Activated CD4-positive, alpha-beta memory T cell treated with anti-CD3 and anti-CD28 coated beads, Interleukin-2, amount 10 ng/mL, durations not matched to agents 7 days and 5 days (primary cell): ENCODE data around the gene LDHA. TPM values are rescaled to one million over a fixed set of nuclear protein-coding genes. Genes with fewer than 3 reads are reported as not detected.

ENCODE experiments used
- CTCF ChIA-PET: fragments of 350-600 bp; sonication (Branson Sonifier 250); formaldehyde crosslinking; loops from one replicate; lab custom pipeline; 2021; ENCODE audit warnings: antibody characterized with exemption, inconsistent platforms; lab: Charles Lee
- POLR2A ChIA-PET: fragments of 350-600 bp; sonication (Branson Sonifier 250); formaldehyde crosslinking; loops from one replicate; lab custom pipeline; 2021; ENCODE audit warnings: antibody characterized with exemption; lab: Charles Lee
- DNase-seq: peaks from one replicate; pipeline ENCODE4 v3.0.0-alpha.2; 2020
- H3K27ac Mint-ChIP-seq: one replicate; pipeline ENCODE4 v1.8.0; 2021; ENCODE audit warnings: mild to moderate bottlenecking, mixed read lengths
- H3K27me3 Mint-ChIP-seq: one replicate; pipeline ENCODE4 v1.8.0; 2021; ENCODE audit warnings: mixed read lengths
- H3K36me3 Mint-ChIP-seq: one replicate; pipeline ENCODE4 v1.8.0; 2021; ENCODE audit warnings: low read depth, mixed read lengths
- H3K4me1 Mint-ChIP-seq: one replicate; pipeline ENCODE4 v1.8.0; 2021; ENCODE audit warnings: mixed read lengths
- H3K4me3 Mint-ChIP-seq: one replicate; pipeline ENCODE4 v1.8.0; 2021; ENCODE audit warnings: mild to moderate bottlenecking, mixed read lengths
- H3K9me3 Mint-ChIP-seq: one replicate; pipeline ENCODE4 v1.8.0; 2021; ENCODE audit warnings: mixed read lengths
- total RNA-seq, 2 experiments: library from RNA; stranded (reverse); gene quantifications; one replicate each; pipeline ENCODE4 v1.2.3, GENCODE V29; 2021

LDHA gene
- total RNA-seq, 2 experiments from 2014 or later, result 949 to 971 TPM

- Mint-ChIP-seq H3K9me3 (no peaks in the 10 kb centered on the region), H3K36me3 (peaks cover 7% of the 10 kb centered on the region), H3K27ac (no peak overlapping the region), H3K27me3 (no peaks in the 10 kb centered on the region), H3K4me3 (no peak overlapping the region), H3K4me1 (peaks cover 2% of the 10 kb centered on the region)
- ChIA-PET CTCF (interaction anchor here (0.7 to 1.0 kb wide), 3 partner anchors 24 to 261 kb away, joined by 4 to 6 read pairs (median 4); no protein-coding TSS in a partner anchor), POLR2A (interaction anchor here (0.6 to 2.5 kb wide), 3 partner anchors 12 to 34 kb away, joined by 3 to 14 read pairs (median 7); partner anchors contain the start of gene LDHA)
- DNase-seq, result no peak
Measured at GRCh38 chr11:18372201-18372600, 22.2 kb upstream of the LDHA start.

- H3K27me3 Mint-ChIP-seq, result no peaks in the 10 kb centered on the region
- H3K4me3 Mint-ChIP-seq, result no peak overlapping the region
- H3K27ac Mint-ChIP-seq, result no peak overlapping the region
- no peaks in the 10 kb centered on the region for H3K9me3 Mint-ChIP-seq
- ChIA-PET CTCF (interaction anchor here (0.5 to 1.2 kb wide), 2 partner anchors 26 to 1291 kb away, joined by 3 read pairs; no protein-coding TSS in a partner anchor), POLR2A (interaction anchor here (1.3 to 2.8 kb wide), 3 partner anchors 8 to 20 kb away, joined by 3 to 14 read pairs (median 6); partner anchors contain the start of gene LDHA)
- peaks cover 4% of the 10 kb centered on the region for H3K36me3 Mint-ChIP-seq
- H3K4me1 Mint-ChIP-seq, result no peaks in the 10 kb centered on the region
- DNase-seq, result no peak
Measured at GRCh38 chr11:18374956-18375355, 19.4 kb upstream of the LDHA start.

- ChIA-PET CTCF (interaction anchor here (0.5 to 0.8 kb wide), 2 partner anchors 45 to 1075 kb away, joined by 3 read pairs; no protein-coding TSS in a partner anchor), POLR2A (interaction anchor here (1.6 to 2.8 kb wide), 2 partner anchors 7 to 19 kb away, joined by 6 to 14 read pairs; partner anchors contain the start of gene LDHA)
- Mint-ChIP-seq H3K4me1 (no peaks in the 10 kb centered on the region), H3K27ac (no peak overlapping the region), H3K27me3 (no peaks in the 10 kb centered on the region), H3K4me3 (no peak overlapping the region), H3K36me3 (peaks cover 2% of the 10 kb centered on the region), H3K9me3 (no peaks in the 10 kb centered on the region)
- DNase-seq, result no peak
Measured at GRCh38 chr11:18375941-18376340, 18.4 kb upstream of the LDHA start.

DNA sequence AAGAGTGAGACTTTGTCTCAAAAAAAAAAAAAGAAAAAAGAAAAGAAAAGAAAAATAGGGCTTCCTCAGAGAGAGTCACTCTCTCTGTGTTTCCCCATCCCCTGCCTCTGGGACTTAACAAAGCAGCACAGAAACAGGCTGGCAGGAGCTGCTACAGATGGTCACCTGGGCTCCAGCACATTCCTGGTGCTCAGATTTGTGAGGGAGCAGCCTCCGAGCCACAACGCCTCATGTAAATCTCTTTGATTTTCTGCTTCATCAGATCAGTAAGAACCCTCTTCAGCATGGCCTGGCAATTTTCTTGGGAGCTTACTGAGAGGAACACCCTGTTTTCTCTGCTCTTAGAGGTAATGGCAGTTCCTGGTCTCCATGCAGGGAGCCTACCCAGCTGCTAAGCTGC lies 15.2 kb upstream of the LDHA start:
- H3K4me1 Mint-ChIP-seq, result peaks cover 17% of the 10 kb centered on the region
- POLR2A ChIA-PET, result no interaction called here
- DNase-seq, result no peak
- H3K27ac Mint-ChIP-seq, result no peak overlapping the region
- no peaks in the 10 kb centered on the region for H3K36me3 Mint-ChIP-seq
- H3K27me3 Mint-ChIP-seq, result no peaks in the 10 kb centered on the region
- CTCF ChIA-PET, result no interaction called here
- H3K9me3 Mint-ChIP-seq, result no peaks in the 10 kb centered on the region
- H3K4me3 Mint-ChIP-seq, result no peak overlapping the region

DNA sequence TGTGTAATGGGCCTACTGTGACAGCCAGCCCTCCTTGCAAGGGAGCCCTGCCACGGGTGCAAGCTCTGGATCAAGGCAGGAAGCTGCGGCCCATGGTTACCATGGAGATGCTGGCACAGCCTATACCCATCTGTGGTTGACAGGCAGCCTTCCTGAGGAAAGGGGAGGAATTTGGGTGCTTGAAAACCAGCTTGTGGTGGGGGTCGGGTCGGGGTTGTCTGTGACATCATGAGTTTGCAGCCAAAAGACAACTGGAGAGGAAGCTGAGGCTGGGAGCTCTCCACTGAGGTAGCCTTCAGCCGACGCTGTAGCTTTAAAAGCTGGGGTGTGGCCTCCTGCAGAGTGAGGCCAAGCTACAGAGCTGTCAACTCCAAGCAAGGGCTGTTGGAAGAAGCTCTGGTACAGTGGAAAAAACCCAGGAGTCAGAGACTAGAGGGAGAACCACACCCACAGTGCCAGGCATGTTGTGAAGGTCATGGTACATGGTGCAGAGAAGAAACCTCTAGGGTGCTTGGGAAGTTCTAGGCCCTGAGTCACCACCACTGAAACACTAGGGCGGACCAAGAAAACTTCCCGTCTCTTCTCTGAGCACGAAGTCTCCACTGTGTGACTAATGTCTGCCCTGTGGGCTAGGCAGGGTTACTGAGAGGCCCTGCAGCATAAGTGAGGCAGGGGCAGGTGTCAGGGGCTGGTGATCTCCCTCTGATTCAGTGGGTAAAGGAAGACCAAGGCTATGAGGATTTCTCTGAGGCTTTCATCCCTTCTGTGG lies 10.8 kb upstream of the LDHA start:
- H3K9me3 Mint-ChIP-seq, result no peaks in the 10 kb centered on the region
- H3K27ac Mint-ChIP-seq, result peak overlapping the region; percentile 99
- H3K27me3 Mint-ChIP-seq, result no peaks in the 10 kb centered on the region
- CTCF ChIA-PET, result interaction anchor here (0.8 to 3.4 kb wide), 7 partner anchors 12 to 381 kb away, joined by 3 to 42 read pairs (median 6); partner anchors contain the start of genes HPS5 and LDHA
- no peaks in the 10 kb centered on the region for H3K36me3 Mint-ChIP-seq
- POLR2A ChIA-PET, result interaction anchor here (0.7 to 7.6 kb wide), 16 partner anchors 9 to 251 kb away, joined by 3 to 328 read pairs (median 4); partner anchors contain the start of genes GTF2H1, HPS5, LDHA and SPTY2D1
- peak overlapping the region; percentile 58 for H3K4me3 Mint-ChIP-seq
- H3K4me1 Mint-ChIP-seq, result peaks cover 42% of the 10 kb centered on the region
- DNase-seq, result peak; percentile 79

- no peak for DNase-seq
- H3K4me3 Mint-ChIP-seq, result peak overlapping the region; percentile 58
- H3K9me3 Mint-ChIP-seq, result no peaks in the 10 kb centered on the region
- ChIA-PET POLR2A (interaction anchor here (0.7 to 7.6 kb wide), 13 partner anchors 9 to 250 kb away, joined by 3 to 328 read pairs (median 6); partner anchors contain the start of genes GTF2H1, HPS5, LDHA and SPTY2D1), CTCF (interaction anchor here (0.8 to 3.4 kb wide), 6 partner anchors 11 to 380 kb away, joined by 3 to 42 read pairs (median 5); partner anchors contain the start of genes GTF2H1, HPS5, LDHA and TSG101)
- H3K27ac Mint-ChIP-seq, result peak overlapping the region; percentile 99
- H3K4me1 Mint-ChIP-seq, result peaks cover 42% of the 10 kb centered on the region
- H3K27me3 Mint-ChIP-seq, result no peaks in the 10 kb centered on the region
- no peaks in the 10 kb centered on the region for H3K36me3 Mint-ChIP-seq
Measured at GRCh38 chr11:18384157-18384641, 10.2 kb upstream of the LDHA start.

- no peak for DNase-seq
Measured at GRCh38 chr11:18390088-18390487, 4.3 kb upstream of the LDHA start.

GRCh38 chr11:18392434-18393321 lies 1.7 kb upstream of the LDHA start:
- POLR2A ChIA-PET, result interaction anchor here (0.6 to 7.3 kb wide), 4 partner anchors 9 to 134 kb away, joined by 4 to 328 read pairs (median 125); partner anchors contain the start of genes GTF2H1, HPS5 and TSG101
- DNase-seq, result no peak
- peak overlapping the region; percentile 21 for H3K4me3 Mint-ChIP-seq

More at GRCh38 chr11:18390088-18390487, 4.3 kb upstream of the LDHA start:
- peaks cover 10% of the 10 kb centered on the region for H3K36me3 Mint-ChIP-seq
- no peak overlapping the region for H3K4me3 Mint-ChIP-seq
- CTCF ChIA-PET, result no interaction called here
- POLR2A ChIA-PET, result interaction anchor here (1.3 kb wide), 1 partner anchor 15 kb away, joined by 3 read pairs; no protein-coding TSS in a partner anchor
- H3K27ac Mint-ChIP-seq, result no peak overlapping the region
- H3K9me3 Mint-ChIP-seq, result no peaks in the 10 kb centered on the region
- no peaks in the 10 kb centered on the region for H3K27me3 Mint-ChIP-seq
- H3K4me1 Mint-ChIP-seq, result peaks cover 41% of the 10 kb centered on the region

GRCh38 chr11:18393581-18394274 lies 635 bp upstream of the LDHA start:
- Mint-ChIP-seq H3K27ac (peak overlapping the region; percentile 96), H3K4me3 (peak overlapping the region; percentile 99), H3K4me1 (peaks cover 44% of the 10 kb centered on the region), H3K9me3 (no peaks in the 10 kb centered on the region), H3K36me3 (peaks cover 43% of the 10 kb centered on the region), H3K27me3 (no peaks in the 10 kb centered on the region)
- POLR2A ChIA-PET, result interaction anchor here (0.6 to 7.3 kb wide), 24 partner anchors 10 to 289 kb away, joined by 3 to 328 read pairs (median 7); partner anchors contain the start of genes GTF2H1, HPS5, SPTY2D1 and TSG101
- CTCF ChIA-PET, result interaction anchor here (0.6 to 5.0 kb wide), 7 partner anchors 10 to 328 kb away, joined by 3 to 42 read pairs (median 4); partner anchors contain the start of genes GTF2H1 and HPS5
- no peak for DNase-seq

More at GRCh38 chr11:18392434-18393321, 1.7 kb upstream of the LDHA start:
- Mint-ChIP-seq H3K36me3 (peaks cover 32% of the 10 kb centered on the region), H3K27me3 (no peaks in the 10 kb centered on the region), H3K9me3 (no peaks in the 10 kb centered on the region), H3K4me1 (peaks cover 40% of the 10 kb centered on the region), H3K27ac (peak overlapping the region; percentile 8)
- CTCF ChIA-PET, result interaction anchor here (5.0 kb wide), 1 partner anchor 9 kb away, joined by 42 read pairs; no protein-coding TSS in a partner anchor

GRCh38 chr11:18394928-18395734 lies 768 bp downstream of the LDHA start:
- peaks cover 57% of the 10 kb centered on the region for H3K4me1 Mint-ChIP-seq
- DNase-seq, result peak; percentile 31
- H3K27ac Mint-ChIP-seq, result peak overlapping the region; percentile 96
- H3K36me3 Mint-ChIP-seq, result peaks cover 57% of the 10 kb centered on the region
- H3K4me3 Mint-ChIP-seq, result peak overlapping the region; percentile 99
- no peaks in the 10 kb centered on the region for H3K9me3 Mint-ChIP-seq
- H3K27me3 Mint-ChIP-seq, result no peaks in the 10 kb centered on the region
- POLR2A ChIA-PET, result interaction anchor here (0.7 to 7.3 kb wide), 37 partner anchors 9 to 846 kb away, joined by 3 to 328 read pairs (median 6); partner anchors contain the start of genes E2F8, GTF2H1, HPS5 and SAAL1
- CTCF ChIA-PET, result interaction anchor here (0.6 to 5.0 kb wide), 11 partner anchors 10 to 327 kb away, joined by 3 to 42 read pairs (median 6); partner anchors contain the start of genes GTF2H1, HPS5 and SAAL1
